SK-N-SH treated with all-trans-retinoic acid at 6 μM for 48 hours (cell line): ENCODE measurements around the gene GREM2.

Experiments
- CSDC2 ChIP-seq: fragments of 250-450 bp; sonication (Bioruptor Pico); IDR thresholded peaks from 2 replicates; pipeline ENCODE4 v1.5.0; 2020; ENCODE audit warnings: mild to moderate bottlenecking, moderate library complexity
- OSR1 ChIP-seq: fragments of 250-450 bp; sonication (Bioruptor Pico); IDR thresholded peaks from 2 replicates; pipeline ENCODE4 v1.8.0; 2022; ENCODE audit warnings: moderate library complexity, mild to moderate bottlenecking, inconsistent platforms
- PATZ1 ChIP-seq: fragments of 250-450 bp; sonication (Bioruptor Pico); IDR thresholded peaks from 2 replicates; pipeline ENCODE4 v1.8.0; 2020; ENCODE audit warnings: mild to moderate bottlenecking, moderate library complexity, borderline replicate concordance
- TOX ChIP-seq: fragments of 250-450 bp; sonication (Bioruptor Pico); IDR thresholded peaks from 2 replicates; pipeline ENCODE4 v1.8.0; 2021; ENCODE audit warnings: mild to moderate bottlenecking, moderate library complexity, borderline replicate concordance
- ZC3H10 ChIP-seq: fragments of 250-450 bp; sonication (Bioruptor Pico); IDR thresholded peaks from 2 replicates; pipeline ENCODE4 v1.5.1; 2021; ENCODE audit warnings: mild to moderate bottlenecking, moderate library complexity
- ZFP30 ChIP-seq: fragments of 450-650 bp; formaldehyde crosslinking; IDR thresholded peaks from 2 replicates; pipeline ENCODE4 v1.5.0; 2022; ENCODE audit warnings: mild to moderate bottlenecking, moderate library complexity
- ZNF565 ChIP-seq: fragments of 450-650 bp; formaldehyde crosslinking; conservative IDR thresholded peaks from 2 replicates; pipeline ENCODE4 v1.5.0; 2020; ENCODE audit warnings: low read depth, mild to moderate bottlenecking, moderate library complexity

GRCh38 chr1:240577095-240577494, 34.9 kb downstream of the GREM2 start:
- TF ChIP-seq PATZ1 (CRISPR knock-in tag) (no peak), ZNF565 (CRISPR knock-in tag) (no peak), TOX (no peak), ZFP30 (CRISPR knock-in tag) (no peak), OSR1 (no peak), ZC3H10 (no peak), CSDC2 (CRISPR knock-in tag) (no peak)
